D721Med (cell line): ENCODE results near the gene MID1IP1.

Experiments
- DNase-seq: peaks from one replicate; pipeline ENCODE4 v3.0.0; 2011; ENCODE audit warnings: low spot score; ENCODE audit not compliant: insufficient read length
- FAIRE-seq: peaks from 2 replicates; lab custom pipeline; 2011; peaks lifted over from hg19 to GRCh38; lab: Jason Lieb, UNC
- CTCF ChIP-seq: IDR thresholded peaks from 2 replicates; pipeline ENCODE4 v1.5.1; 2012; ENCODE audit warnings: mild to moderate bottlenecking, control low read depth; ENCODE audit not compliant: insufficient read depth; ENCODE audit errors: missing control alignments

MID1IP1 gene

GRCh38 chrX:38839277-38839676, 38.0 kb downstream of the MID1IP1 start:
- DNase-seq (no peak), FAIRE-seq (no peak)
- no peak for TF ChIP-seq CTCF

GRCh38 chrX:38839944-38840343, 38.7 kb downstream of the MID1IP1 start:
- no peak for FAIRE-seq
- no peak for DNase-seq
- TF ChIP-seq CTCF = no peak

- FAIRE-seq (no peak), DNase-seq (no peak)
- TF ChIP-seq CTCF = no peak
These were observed 40.5 kb downstream of the MID1IP1 start for GRCh38 chrX:38841750-38842149.

- TF ChIP-seq CTCF = no peak
- FAIRE-seq (no peak), DNase-seq (no peak)
These were observed 44.2 kb downstream of the MID1IP1 start for GRCh38 chrX:38845426-38845825.

GRCh38 chrX:38847206-38847902, 46.1 kb downstream of the MID1IP1 start:
- FAIRE-seq (no peak), DNase-seq (no peak)
- no peak for TF ChIP-seq CTCF

- no peak for DNase-seq
- no peak for FAIRE-seq
- TF ChIP-seq CTCF = no peak
These were observed 46.6 kb downstream of the MID1IP1 start for GRCh38 chrX:38847903-38848230.

- no peak for TF ChIP-seq CTCF
- DNase-seq (no peak), FAIRE-seq (no peak)
These were observed 47.6 kb downstream of the MID1IP1 start for GRCh38 chrX:38848671-38849455.
